ENCODE results near the gene SIM1. TPM values are rescaled to one million over a fixed set of nuclear protein-coding genes. Genes with fewer than 3 reads are reported as not detected.

SIM1 gene
- total RNA-seq, 4 donors from 2014 or later, result not detected

DNA sequence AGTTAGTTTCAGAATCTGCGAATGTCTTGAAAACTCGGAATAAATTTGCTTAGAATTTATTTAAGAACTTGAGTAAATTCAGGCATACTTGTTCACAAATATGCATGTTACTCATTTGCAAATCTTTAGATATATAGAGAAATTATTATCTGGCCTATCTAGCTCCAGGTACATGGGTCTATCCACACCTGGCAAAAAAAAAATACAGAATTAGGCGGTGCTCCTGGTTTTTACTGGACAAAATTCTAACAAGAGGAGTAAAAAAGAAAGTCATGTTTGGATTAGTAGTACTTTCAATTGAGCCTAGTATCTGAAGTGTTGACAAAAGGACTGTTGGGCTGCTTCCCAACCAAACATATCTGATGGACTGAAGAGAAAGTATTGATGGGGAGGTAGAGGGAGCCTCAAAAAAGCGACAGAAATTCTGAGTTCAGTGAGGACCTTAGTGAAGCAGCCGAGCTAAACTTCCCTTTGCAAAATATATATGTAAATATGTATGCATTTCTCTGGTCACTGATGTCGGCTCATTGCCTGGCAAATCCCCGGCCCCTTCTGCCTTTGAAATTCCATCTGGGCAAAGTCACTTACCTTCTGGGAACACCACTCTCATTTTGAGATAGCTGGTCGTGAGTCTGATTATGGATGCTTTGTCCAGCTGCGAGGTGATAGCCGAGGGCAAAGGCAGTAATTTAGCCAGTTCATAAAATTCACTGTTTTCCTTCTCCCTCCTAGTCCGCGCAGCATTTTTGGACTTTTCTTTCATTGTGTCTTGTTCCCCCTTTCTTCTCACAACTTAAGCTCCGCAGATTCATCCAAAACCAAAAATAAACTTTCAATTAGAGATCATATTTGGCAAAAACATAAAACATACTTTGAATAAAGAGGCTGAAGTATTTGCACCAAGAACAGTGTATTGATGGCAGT, 1.8 kb downstream of the SIM1 start:
- peaks cover 0 to 55% (median 11%) of the 10 kb centered on the region in 3 donors for H3K4me1 ChIP-seq
- peaks cover 100% of the 10 kb centered on the region for H3K27me3 ChIP-seq
- peaks cover 0 to 11% (median 0%) of the 10 kb centered on the region in 3 donors for H3K9me3 ChIP-seq
- TF ChIP-seq, protein P1, sequence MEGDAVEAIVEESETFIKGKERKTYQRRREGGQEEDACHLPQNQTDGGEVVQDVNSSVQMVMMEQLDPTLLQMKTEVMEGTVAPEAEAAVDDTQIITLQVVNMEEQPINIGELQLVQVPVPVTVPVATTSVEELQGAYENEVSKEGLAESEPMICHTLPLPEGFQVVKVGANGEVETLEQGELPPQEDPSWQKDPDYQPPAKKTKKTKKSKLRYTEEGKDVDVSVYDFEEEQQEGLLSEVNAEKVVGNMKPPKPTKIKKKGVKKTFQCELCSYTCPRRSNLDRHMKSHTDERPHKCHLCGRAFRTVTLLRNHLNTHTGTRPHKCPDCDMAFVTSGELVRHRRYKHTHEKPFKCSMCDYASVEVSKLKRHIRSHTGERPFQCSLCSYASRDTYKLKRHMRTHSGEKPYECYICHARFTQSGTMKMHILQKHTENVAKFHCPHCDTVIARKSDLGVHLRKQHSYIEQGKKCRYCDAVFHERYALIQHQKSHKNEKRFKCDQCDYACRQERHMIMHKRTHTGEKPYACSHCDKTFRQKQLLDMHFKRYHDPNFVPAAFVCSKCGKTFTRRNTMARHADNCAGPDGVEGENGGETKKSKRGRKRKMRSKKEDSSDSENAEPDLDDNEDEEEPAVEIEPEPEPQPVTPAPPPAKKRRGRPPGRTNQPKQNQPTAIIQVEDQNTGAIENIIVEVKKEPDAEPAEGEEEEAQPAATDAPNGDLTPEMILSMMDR (IDR thresholded peaks at IDR 0.05), result no peak
- TF ChIP-seq POLR2A (IDR thresholded peaks at IDR 0.05) (no peak), EP300 (IDR thresholded peaks at IDR 0.05) (no peak), POLR2AphosphoS5 (IDR thresholded peaks at IDR 0.05) (no peak)
- H3K4me3 ChIP-seq, result no peak overlapping the region
- ATAC-seq, result no peak
- no peak overlapping the region for H3K27ac ChIP-seq
- H3K36me3 ChIP-seq, result no peaks in the 10 kb centered on the region
- 16 to 19% methylated on average over 12 to 13 of the region's 13 CpGs for WGBS, 2 donors (ENCODE audit: low coverage in 1 of 2)

DNA sequence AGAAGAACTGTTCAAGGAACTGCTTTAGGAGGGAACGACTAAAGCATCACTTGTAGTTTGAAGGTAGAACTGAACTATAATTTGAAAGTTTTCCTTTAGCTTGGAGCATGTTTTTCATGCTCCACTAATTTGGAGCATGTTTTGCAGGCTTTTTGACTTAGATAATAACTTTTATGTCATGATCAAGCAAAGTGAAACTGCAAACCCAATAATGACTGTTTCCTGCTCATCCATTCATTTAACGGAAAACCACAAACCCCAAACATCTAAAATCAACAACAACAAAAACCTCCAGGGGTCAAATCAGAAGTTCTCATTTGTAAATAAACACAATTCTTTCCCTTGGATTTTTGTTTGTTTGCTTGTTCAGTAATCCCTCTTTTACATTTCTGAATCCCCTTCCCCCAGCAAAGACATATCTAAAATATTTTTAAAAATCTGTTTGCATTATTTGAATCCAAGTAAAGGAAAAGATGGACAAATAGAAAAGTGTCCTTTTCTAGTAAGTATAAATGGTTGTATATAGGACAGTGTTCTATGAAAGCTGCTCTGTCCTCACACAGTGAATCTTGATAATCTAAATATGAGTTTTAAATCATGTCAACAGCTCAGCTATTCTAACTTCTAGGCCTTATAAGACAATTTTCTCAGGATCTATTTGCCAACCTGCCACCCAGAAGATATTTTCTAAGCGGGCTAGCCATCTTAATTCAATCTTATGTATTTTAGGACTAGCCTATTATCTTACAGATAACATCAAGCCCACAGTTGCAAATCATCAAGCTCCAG, 2.6 kb downstream of the SIM1 start:
- Histone ChIP-seq H3K9me3 (peaks cover 0 to 17% (median 0%) of the 10 kb centered on the region in 3 donors), H3K4me3 (no peak overlapping the region), H3K4me1 (peaks cover 0 to 54% (median 11%) of the 10 kb centered on the region in 3 donors), H3K27me3 (peaks cover 100% of the 10 kb centered on the region), H3K27ac (no peak overlapping the region), H3K36me3 (no peaks in the 10 kb centered on the region)
- no peak for ATAC-seq
- TF ChIP-seq, protein P1 (IDR thresholded peaks at IDR 0.05), result no peak
- WGBS, 2 donors (ENCODE audit: low coverage in 1 of 2), result 11 to 18% methylated on average over 2 to 3 of the region's 3 CpGs

DNA sequence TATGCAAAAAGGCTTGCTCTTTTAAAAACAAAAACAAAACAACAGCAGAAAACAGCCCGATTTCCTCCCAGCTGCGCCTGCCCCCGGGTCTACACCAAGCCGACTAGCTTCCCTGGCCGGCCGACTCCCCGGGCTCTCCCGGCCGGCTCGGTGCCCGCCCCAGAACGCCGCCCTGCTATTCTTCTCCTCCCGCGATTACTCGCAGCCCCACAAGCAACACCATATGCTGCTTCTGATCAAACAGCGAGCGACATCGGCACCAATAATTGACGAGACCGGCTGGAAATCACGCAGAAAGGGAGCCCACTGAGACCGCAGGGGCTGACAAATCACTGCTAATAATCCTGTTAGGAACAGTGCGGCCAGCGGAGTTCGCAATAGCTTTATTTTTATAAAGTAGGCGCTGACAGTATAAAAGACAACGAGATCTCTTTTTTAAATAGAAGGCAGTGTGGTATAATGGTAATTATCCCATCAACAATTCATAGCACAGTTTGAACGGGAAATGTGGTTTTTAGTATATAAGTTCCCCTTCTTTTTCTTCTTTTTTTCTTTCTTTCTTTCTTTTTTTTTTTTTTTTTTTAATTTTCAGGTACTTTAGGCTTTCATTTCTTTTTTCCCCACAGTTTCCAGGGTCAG, 3.3 kb downstream of the SIM1 start:
- 7 to 10% methylated on average over 13 to 15 of the region's 29 CpGs for whole genome bisulfite sequencing, 2 donors (ENCODE audit: low coverage in 1 of 2)
- ATAC-seq, result no peak
- Histone ChIP-seq H3K36me3 (no peaks in the 10 kb centered on the region), H3K4me1 (peaks cover 0 to 48% (median 11%) of the 10 kb centered on the region in 3 donors), H3K27ac (no peak overlapping the region), H3K9me3 (peaks cover 0 to 25% (median 0%) of the 10 kb centered on the region in 3 donors), H3K4me3 (no peak overlapping the region), H3K27me3 (peaks cover 100% of the 10 kb centered on the region)
- TF ChIP-seq POLR2A (IDR thresholded peaks at IDR 0.05) (no peak), EP300 (IDR thresholded peaks at IDR 0.05) (no peak), POLR2AphosphoS5 (IDR thresholded peaks at IDR 0.05) (no peak)
- TF ChIP-seq, protein P1 (IDR thresholded peaks at IDR 0.05), result no peak

DNA sequence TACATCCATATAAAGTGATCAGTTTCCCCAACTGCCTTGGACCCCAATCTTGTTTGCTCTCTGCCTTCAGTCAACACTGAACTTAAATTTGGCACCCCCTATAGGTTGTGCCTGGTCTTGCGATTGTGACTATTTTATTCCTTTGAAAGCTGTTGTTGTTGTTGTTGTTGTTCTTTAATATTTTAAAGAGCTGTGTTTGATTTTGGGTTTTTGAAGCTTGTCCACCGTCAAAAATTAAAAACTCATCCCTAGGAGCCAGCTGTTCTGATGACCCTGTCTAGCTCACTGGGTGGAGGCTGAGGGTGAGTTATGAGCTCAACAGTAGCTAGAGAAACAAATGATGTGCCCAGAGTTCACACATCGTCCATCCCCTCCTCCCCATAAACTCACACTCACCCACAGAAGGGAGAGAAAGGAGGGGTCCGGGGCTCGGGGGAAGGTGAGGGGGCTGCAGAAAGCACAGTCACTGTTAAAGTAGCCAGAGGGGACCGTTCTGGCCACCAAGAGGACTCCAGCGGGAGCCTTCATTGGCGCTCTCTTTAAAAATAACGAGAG, 4.0 kb downstream of the SIM1 start:
- H3K36me3 ChIP-seq, result no peaks in the 10 kb centered on the region
- H3K27ac ChIP-seq, result no peak overlapping the region
- H3K4me3 ChIP-seq, result no peak overlapping the region
- peaks cover 0 to 30% (median 0%) of the 10 kb centered on the region in 3 donors for H3K9me3 ChIP-seq
- TF ChIP-seq POLR2A (IDR thresholded peaks at IDR 0.05) (no peak), EP300 (IDR thresholded peaks at IDR 0.05) (no peak), POLR2AphosphoS5 (IDR thresholded peaks at IDR 0.05) (no peak)
- TF ChIP-seq, protein P1 (IDR thresholded peaks at IDR 0.05), result no peak
- peaks cover 100% of the 10 kb centered on the region for H3K27me3 ChIP-seq
- 4 to 5% methylated on average over 4 to 8 of the region's 9 CpGs for WGBS, 2 donors (ENCODE audit: low coverage in 1 of 2)
- peaks cover 0 to 51% (median 11%) of the 10 kb centered on the region in 3 donors for H3K4me1 ChIP-seq
- ATAC-seq, result no peak
